Activated T-helper 2 cell treated with anti-CD3 and anti-CD28 coated beads, Interferon-gamma antibody, Interleukin-2, Interleukin-4, amounts not matched to agents 10 μg/mL and 5 μg/mL and 100 μg/mL, durations not matched to agents 14 hours and 24 hours and 36 hours (primary cell): Measurements from ENCODE around the gene ENAH. TPM values are rescaled to one million over a fixed set of nuclear protein-coding genes. Genes with fewer than 3 reads are reported as not detected.

Experiments used
- DNase-seq: peaks from one replicate; pipeline ENCODE4 v3.0.0; 2021; ENCODE audit warnings: low spot score
- H3K27ac Mint-ChIP-seq: one replicate; pipeline ENCODE4 v1.8.0; 2021; ENCODE audit warnings: mixed read lengths
- H3K27me3 Mint-ChIP-seq: one replicate; pipeline ENCODE4 v1.8.0; 2021; ENCODE audit warnings: low read depth, mixed read lengths
- H3K36me3 Mint-ChIP-seq: one replicate; pipeline ENCODE4 v1.8.0; 2021; ENCODE audit warnings: low read depth, mixed read lengths
- H3K4me1 Mint-ChIP-seq: one replicate; pipeline ENCODE4 v1.8.0; 2021; ENCODE audit warnings: low read depth, mixed read lengths
- H3K4me3 Mint-ChIP-seq: one replicate; pipeline ENCODE4 v1.8.0; 2021; ENCODE audit warnings: low read depth, mild to moderate bottlenecking, moderate library complexity, mixed read lengths
- H3K9me3 Mint-ChIP-seq: one replicate; pipeline ENCODE4 v1.8.0; 2021; ENCODE audit warnings: mixed read lengths
- intact Hi-C: fragments of 100-400 bp; cut with micrococcal nuclease; formaldehyde crosslinking; loops from one replicate; pipeline ENCODE4 v1.15.1; 2023
- total RNA-seq: library from RNA; stranded (reverse); gene quantifications from 2 replicates; pipeline ENCODE4 v1.2.3, GENCODE V29; 2022

ENAH gene
- total RNA-seq, 1 donor from 2014 or later = 0.14 TPM

GRCh38 chr1:225691377-225691776 lies 38.5 kb upstream of the ENAH start:
- Mint-ChIP-seq H3K36me3 (no peaks in the 10 kb centered on the region), H3K27me3 (peaks cover 2% of the 10 kb centered on the region), H3K4me1 (no peaks in the 10 kb centered on the region), H3K4me3 (no peak overlapping the region), H3K9me3 (no peaks in the 10 kb centered on the region), H3K27ac (no peak overlapping the region)
- intact Hi-C loops = no loop called here
- no peak for DNase-seq

- no peaks in the 10 kb centered on the region for H3K36me3 Mint-ChIP-seq
- intact Hi-C loops = no loop called here
- no peak overlapping the region for H3K4me3 Mint-ChIP-seq
- H3K27me3 Mint-ChIP-seq = peaks cover 4% of the 10 kb centered on the region
- H3K4me1 Mint-ChIP-seq = no peaks in the 10 kb centered on the region
- no peaks in the 10 kb centered on the region for H3K9me3 Mint-ChIP-seq
- no peak for DNase-seq
- H3K27ac Mint-ChIP-seq = no peak overlapping the region
These were observed 37.0 kb upstream of the ENAH start for GRCh38 chr1:225689882-225690459.

- Mint-ChIP-seq H3K36me3 (no peaks in the 10 kb centered on the region), H3K27me3 (peaks cover 4% of the 10 kb centered on the region), H3K4me3 (no peak overlapping the region), H3K4me1 (no peaks in the 10 kb centered on the region), H3K9me3 (no peaks in the 10 kb centered on the region), H3K27ac (no peak overlapping the region)
- DNase-seq = no peak
- intact Hi-C loops = no loop called here
These were observed 35.4 kb upstream of the ENAH start for GRCh38 chr1:225688345-225688744.

- Mint-ChIP-seq H3K27ac (no peak overlapping the region), H3K4me1 (no peaks in the 10 kb centered on the region), H3K4me3 (no peak overlapping the region), H3K9me3 (no peaks in the 10 kb centered on the region), H3K27me3 (peaks cover 6% of the 10 kb centered on the region), H3K36me3 (no peaks in the 10 kb centered on the region)
- intact Hi-C loops = no loop called here
- DNase-seq = no peak
These were observed 32.7 kb upstream of the ENAH start for GRCh38 chr1:225685476-225686176.

- Mint-ChIP-seq H3K4me3 (no peak overlapping the region), H3K4me1 (no peaks in the 10 kb centered on the region), H3K27me3 (peaks cover 11% of the 10 kb centered on the region), H3K9me3 (no peaks in the 10 kb centered on the region), H3K27ac (no peak overlapping the region), H3K36me3 (no peaks in the 10 kb centered on the region)
- no peak for DNase-seq
- intact Hi-C loops = no loop called here
These were observed 31.8 kb upstream of the ENAH start for GRCh38 chr1:225684741-225685140.

GRCh38 chr1:225681231-225681630 lies 28.3 kb upstream of the ENAH start:
- Mint-ChIP-seq H3K4me3 (no peak overlapping the region), H3K36me3 (no peaks in the 10 kb centered on the region), H3K4me1 (no peaks in the 10 kb centered on the region), H3K9me3 (no peaks in the 10 kb centered on the region), H3K27me3 (peaks cover 27% of the 10 kb centered on the region), H3K27ac (no peak overlapping the region)
- DNase-seq = no peak
- intact Hi-C loops = no loop called here

- no peaks in the 10 kb centered on the region for H3K36me3 Mint-ChIP-seq
- no peak overlapping the region for H3K27ac Mint-ChIP-seq
- no peaks in the 10 kb centered on the region for H3K4me1 Mint-ChIP-seq
- no peak for DNase-seq
- H3K4me3 Mint-ChIP-seq = no peak overlapping the region
- H3K9me3 Mint-ChIP-seq = no peaks in the 10 kb centered on the region
- peaks cover 39% of the 10 kb centered on the region for H3K27me3 Mint-ChIP-seq
- intact Hi-C loops = no loop called here
These were observed 25.6 kb upstream of the ENAH start for GRCh38 chr1:225678545-225678944.

GRCh38 chr1:225677350-225678124 lies 24.6 kb upstream of the ENAH start:
- DNase-seq = no peak
- no peak overlapping the region for H3K27ac Mint-ChIP-seq
- no peak overlapping the region for H3K4me3 Mint-ChIP-seq
- H3K9me3 Mint-ChIP-seq = no peaks in the 10 kb centered on the region
- no peaks in the 10 kb centered on the region for H3K36me3 Mint-ChIP-seq
- peaks cover 41% of the 10 kb centered on the region for H3K27me3 Mint-ChIP-seq
- no peaks in the 10 kb centered on the region for H3K4me1 Mint-ChIP-seq
- intact Hi-C loops = no loop called here

GRCh38 chr1:225674381-225674780 lies 21.5 kb upstream of the ENAH start:
- intact Hi-C loops = no loop called here
- peaks cover 32% of the 10 kb centered on the region for H3K27me3 Mint-ChIP-seq
- no peak overlapping the region for H3K4me3 Mint-ChIP-seq
- no peaks in the 10 kb centered on the region for H3K9me3 Mint-ChIP-seq
- H3K36me3 Mint-ChIP-seq = no peaks in the 10 kb centered on the region
- no peak overlapping the region for H3K27ac Mint-ChIP-seq
- H3K4me1 Mint-ChIP-seq = no peaks in the 10 kb centered on the region
- DNase-seq = no peak

GRCh38 chr1:225670806-225671733 lies 18.1 kb upstream of the ENAH start:
- H3K36me3 Mint-ChIP-seq = no peaks in the 10 kb centered on the region
- H3K9me3 Mint-ChIP-seq = no peaks in the 10 kb centered on the region
- no peak for DNase-seq
- peaks cover 14% of the 10 kb centered on the region for H3K27me3 Mint-ChIP-seq
- H3K4me1 Mint-ChIP-seq = no peaks in the 10 kb centered on the region
- no peak overlapping the region for H3K4me3 Mint-ChIP-seq
- intact Hi-C loops = no loop called here
- no peak overlapping the region for H3K27ac Mint-ChIP-seq

- Mint-ChIP-seq H3K27me3 (peaks cover 10% of the 10 kb centered on the region), H3K4me3 (no peak overlapping the region), H3K36me3 (no peaks in the 10 kb centered on the region), H3K9me3 (no peaks in the 10 kb centered on the region), H3K4me1 (no peaks in the 10 kb centered on the region), H3K27ac (no peak overlapping the region)
- DNase-seq = no peak
- intact Hi-C loops = no loop called here
These were observed 17.4 kb upstream of the ENAH start for GRCh38 chr1:225670356-225670755.

GRCh38 chr1:225668222-225668621 lies 15.3 kb upstream of the ENAH start:
- Mint-ChIP-seq H3K36me3 (no peaks in the 10 kb centered on the region), H3K4me1 (no peaks in the 10 kb centered on the region), H3K27me3 (peaks cover 4% of the 10 kb centered on the region), H3K9me3 (no peaks in the 10 kb centered on the region), H3K27ac (no peak overlapping the region), H3K4me3 (no peak overlapping the region)
- intact Hi-C loops = no loop called here
- DNase-seq = no peak
